Subcutaneous abdominal adipose tissue (tissue), 5 donors: ENCODE results near the gene BRCA1.

ENCODE experiments used
- H3K27ac ChIP-seq: one replicate; pipeline ENCODE4 v1.7.0; 2013; ENCODE audit warnings: low read depth, mild to moderate bottlenecking, inconsistent platforms, low read length, moderate library complexity
- H3K27me3 ChIP-seq, 5 donors: one replicate each; pipeline ENCODE4 v1.7.0; 2013; ENCODE audit warnings: low read length in 5 of 5, inconsistent platforms in 1 of 5; ENCODE audit not compliant: control insufficient read depth in 5 of 5, insufficient read depth in 4 of 5
- H3K36me3 ChIP-seq, 5 donors: one replicate each; pipeline ENCODE4 v1.7.0; 2013; ENCODE audit warnings: low read length in 5 of 5; ENCODE audit not compliant: control insufficient read depth in 5 of 5, insufficient read depth in 5 of 5
- H3K4me1 ChIP-seq, 5 donors: one replicate each; pipeline ENCODE4 v1.7.0; 2013; ENCODE audit warnings: low read length in 5 of 5, mild to moderate bottlenecking in 3 of 5, moderate library complexity in 1 of 5; ENCODE audit not compliant: control insufficient read depth in 5 of 5, insufficient read depth in 5 of 5
- H3K4me3 ChIP-seq, 5 donors: one replicate each; pipeline ENCODE4 v1.7.0; 2013; ENCODE audit warnings: low read length in 5 of 5, low read depth in 1 of 5
- H3K9ac ChIP-seq, 5 donors: one replicate each; pipeline ENCODE4 v1.7.0; 2013; ENCODE audit warnings: low read length in 5 of 5, mild to moderate bottlenecking in 4 of 5, moderate library complexity in 3 of 5
- H3K9me3 ChIP-seq, 5 donors: one replicate each; pipeline ENCODE4 v1.7.0; 2013; ENCODE audit warnings: low read length in 5 of 5; ENCODE audit not compliant: control insufficient read depth in 5 of 5
- donor health status: healthy.
- donor health status: healthy.
- donor health status: healthy.
- donor health status: healthy.
- donor health status: healthy.

The BRCA1 gene

GRCh38 chr17:43042025-43042628 lies 83.0 kb downstream of the BRCA1 start:
- Histone ChIP-seq H3K9me3 (no peaks in the 10 kb centered on the region), H3K27ac (no peak overlapping the region), H3K36me3 (peaks cover 0 to 6% (median 0%) of the 10 kb centered on the region in 5 donors), H3K4me3 (no peak overlapping the region), H3K4me1 (no peaks in the 10 kb centered on the region), H3K27me3 (no peaks in the 10 kb centered on the region), H3K9ac (no peak overlapping the region)

GRCh38 chr17:43040655-43041054 lies 84.5 kb downstream of the BRCA1 start:
- no peak overlapping the region for H3K9ac ChIP-seq

GRCh38 chr17:43039646-43040045 lies 85.5 kb downstream of the BRCA1 start:
- Histone ChIP-seq H3K27me3 (no peaks in the 10 kb centered on the region), H3K4me3 (no peak overlapping the region), H3K27ac (no peak overlapping the region), H3K36me3 (no peaks in the 10 kb centered on the region), H3K9ac (no peak overlapping the region), H3K4me1 (no peaks in the 10 kb centered on the region), H3K9me3 (no peaks in the 10 kb centered on the region)

More at GRCh38 chr17:43040655-43041054, 84.5 kb downstream of the BRCA1 start:
- H3K9me3 ChIP-seq, result no peaks in the 10 kb centered on the region
- H3K4me1 ChIP-seq, result no peaks in the 10 kb centered on the region
- H3K27me3 ChIP-seq, result no peaks in the 10 kb centered on the region
- peaks cover 0 to 6% (median 0%) of the 10 kb centered on the region in 5 donors for H3K36me3 ChIP-seq
- no peak overlapping the region for H3K27ac ChIP-seq
- H3K4me3 ChIP-seq, result no peak overlapping the region

- Histone ChIP-seq H3K4me1 (peaks cover 0 to 6% (median 4%) of the 10 kb centered on the region in 5 donors), H3K9ac (no peak overlapping the region), H3K4me3 (no peak overlapping the region), H3K27me3 (no peaks in the 10 kb centered on the region), H3K36me3 (no peaks in the 10 kb centered on the region), H3K9me3 (no peaks in the 10 kb centered on the region), H3K27ac (no peak overlapping the region)
Observed at GRCh38 chr17:43034894-43035293, 90.3 kb downstream of the BRCA1 start.

- Histone ChIP-seq H3K4me1 (peaks cover 0 to 11% (median 8%) of the 10 kb centered on the region in 5 donors), H3K9me3 (no peaks in the 10 kb centered on the region), H3K27ac (no peak overlapping the region), H3K36me3 (no peaks in the 10 kb centered on the region), H3K27me3 (no peaks in the 10 kb centered on the region), H3K4me3 (no peak overlapping the region), H3K9ac (no peak overlapping the region)
Observed at GRCh38 chr17:43033948-43034881, 90.9 kb downstream of the BRCA1 start.

- Histone ChIP-seq H3K27ac (no peak overlapping the region), H3K9ac (no peak overlapping the region)
Observed at GRCh38 chr17:43031666-43032065, 93.5 kb downstream of the BRCA1 start.

GRCh38 chr17:43030137-43030767 lies 94.9 kb downstream of the BRCA1 start:
- H3K9ac ChIP-seq, result no peak overlapping the region
- no peaks in the 10 kb centered on the region for H3K36me3 ChIP-seq
- H3K27me3 ChIP-seq, result no peaks in the 10 kb centered on the region
- H3K4me1 ChIP-seq, result peaks cover 0 to 16% (median 9%) of the 10 kb centered on the region in 5 donors
- H3K27ac ChIP-seq, result no peak overlapping the region
- H3K9me3 ChIP-seq, result no peaks in the 10 kb centered on the region
- no peak overlapping the region for H3K4me3 ChIP-seq

More at GRCh38 chr17:43031666-43032065, 93.5 kb downstream of the BRCA1 start:
- Histone ChIP-seq H3K27me3 (no peaks in the 10 kb centered on the region), H3K4me1 (peaks cover 0 to 13% (median 8%) of the 10 kb centered on the region in 5 donors), H3K4me3 (no peak overlapping the region), H3K9me3 (no peaks in the 10 kb centered on the region), H3K36me3 (no peaks in the 10 kb centered on the region)

- H3K27ac ChIP-seq, result no peak overlapping the region
- H3K4me1 ChIP-seq, result peaks cover 0 to 26% (median 20%) of the 10 kb centered on the region in 5 donors
- H3K9me3 ChIP-seq, result no peaks in the 10 kb centered on the region
- H3K4me3 ChIP-seq, result no peak overlapping the region
- no peak overlapping the region for H3K9ac ChIP-seq
- no peaks in the 10 kb centered on the region for H3K27me3 ChIP-seq
- H3K36me3 ChIP-seq, result no peaks in the 10 kb centered on the region
Observed at GRCh38 chr17:43028221-43028861, 96.8 kb downstream of the BRCA1 start.

GRCh38 chr17:43027091-43028032 lies 97.8 kb downstream of the BRCA1 start:
- H3K27me3 ChIP-seq, result no peaks in the 10 kb centered on the region
- H3K4me1 ChIP-seq, result peaks cover 0 to 30% (median 24%) of the 10 kb centered on the region in 5 donors
- H3K9me3 ChIP-seq, result no peaks in the 10 kb centered on the region
- H3K9ac ChIP-seq, result no peak overlapping the region
- H3K4me3 ChIP-seq, result no peak overlapping the region
- no peak overlapping the region for H3K27ac ChIP-seq
- H3K36me3 ChIP-seq, result no peaks in the 10 kb centered on the region
